Activated gamma-delta T cell treated with anti-CD3 and anti-CD28 coated beads, Interleukin-2, amount 50 U/mL, for 16 hours (primary cell): ENCODE data around the gene CDKL1.
"Not testable (repeated sequence)": the region's sequence is repeated elsewhere in the genome, so short reads cannot be mapped to it uniquely, and the experiment has no call there.

Experiments
- DNase-seq: peaks from one replicate; pipeline ENCODE4 v3.0.0-alpha.2; 2020; ENCODE audit warnings: low read depth

CDKL1 gene

GRCh38 chr14:50387548-50387947 is 9.1 kb downstream of the CDKL1 start:
- DNase-seq, result no peak

GRCh38 chr14:50383618-50384225 is 13.0 kb downstream of the CDKL1 start:
- no peak for DNase-seq

GRCh38 chr14:50381823-50382287 is 14.8 kb downstream of the CDKL1 start:
- DNase-seq, result no peak

- no peak for DNase-seq
Measured at GRCh38 chr14:50381008-50381407, 15.7 kb downstream of the CDKL1 start.

DNA sequence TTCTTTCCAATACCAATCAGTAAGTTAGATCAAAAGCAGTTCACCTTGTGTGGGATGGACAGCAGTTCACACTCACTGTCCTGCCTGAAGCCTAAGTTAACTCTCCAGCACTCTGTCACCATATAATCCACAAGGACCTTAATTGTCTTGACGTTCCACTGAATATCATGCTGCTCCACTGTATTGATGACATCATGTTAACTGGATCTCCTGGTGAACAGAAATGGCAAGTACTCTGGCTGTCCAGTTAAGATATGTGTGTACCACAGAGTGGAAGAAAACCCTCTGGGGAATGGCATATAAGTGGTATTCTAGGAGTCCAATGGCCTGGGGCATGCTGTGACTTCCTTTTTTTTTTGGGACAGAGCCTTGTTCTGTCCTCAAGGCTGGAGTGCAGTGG is 16.2 kb downstream of the CDKL1 start:
- DNase-seq, result no peak

GRCh38 chr14:50379563-50379962 is 17.1 kb downstream of the CDKL1 start:
- no peak for DNase-seq

- no peak for DNase-seq
Measured at GRCh38 chr14:50377550-50378085, 19.1 kb downstream of the CDKL1 start.

DNA sequence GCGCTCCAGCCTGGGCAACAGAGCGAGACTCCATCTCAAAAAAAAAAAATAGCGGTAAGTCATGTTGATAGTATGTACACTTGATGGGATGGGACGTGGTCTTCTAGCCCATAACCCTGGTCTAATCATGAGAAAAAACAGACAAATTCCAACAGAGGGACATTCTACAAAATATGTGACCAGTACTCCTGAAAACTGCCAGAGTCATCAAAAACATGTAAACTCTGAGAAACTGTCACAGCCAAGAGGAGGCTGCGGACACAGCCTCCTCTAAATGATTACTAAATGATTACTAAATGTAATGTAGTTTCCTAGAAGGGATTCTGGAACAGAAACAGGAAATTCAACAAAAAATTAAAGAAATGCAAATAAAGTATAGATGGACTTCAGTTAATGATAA is 20.9 kb downstream of the CDKL1 start:
- no peak for DNase-seq

DNA sequence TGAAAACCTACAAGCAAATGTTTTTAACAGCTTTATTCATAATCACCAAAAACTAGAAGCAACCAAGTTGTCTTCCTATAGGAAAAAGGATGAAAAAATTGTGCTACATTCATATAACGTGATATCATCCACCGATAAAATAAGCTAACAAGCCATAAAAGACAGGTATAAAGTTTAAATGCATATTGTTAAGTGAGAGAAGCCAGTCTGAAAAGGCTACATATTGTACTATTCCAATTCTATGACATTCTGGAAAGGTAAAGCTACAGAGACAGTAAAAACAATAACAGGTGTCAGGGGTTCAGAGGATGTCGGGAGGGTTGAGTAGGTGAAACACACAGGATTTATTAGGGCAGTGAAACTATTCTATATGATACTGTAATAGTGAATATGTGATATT is 22.7 kb downstream of the CDKL1 start:
- no peak for DNase-seq

DNA sequence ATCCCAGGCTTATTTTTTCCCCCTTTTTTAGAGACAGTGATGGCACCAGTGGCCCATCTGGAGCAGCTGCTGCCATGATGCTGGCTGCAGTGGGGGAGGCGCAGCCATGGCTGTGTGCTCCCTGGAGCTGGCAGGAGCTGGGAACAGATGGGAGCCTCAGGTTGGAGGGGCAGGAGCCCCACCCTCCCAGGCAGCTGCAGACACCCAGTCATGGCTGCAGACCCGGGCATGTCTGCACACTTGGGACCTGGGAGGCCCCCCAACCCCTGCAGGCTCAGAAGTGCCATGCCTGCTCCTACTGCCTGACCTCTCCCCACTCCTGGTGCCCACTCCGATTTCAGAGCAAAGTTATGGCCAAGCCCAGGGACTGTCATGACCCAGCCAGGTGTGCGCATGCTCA is 25.1 kb downstream of the CDKL1 start:
- DNase-seq, result no peak

DNA sequence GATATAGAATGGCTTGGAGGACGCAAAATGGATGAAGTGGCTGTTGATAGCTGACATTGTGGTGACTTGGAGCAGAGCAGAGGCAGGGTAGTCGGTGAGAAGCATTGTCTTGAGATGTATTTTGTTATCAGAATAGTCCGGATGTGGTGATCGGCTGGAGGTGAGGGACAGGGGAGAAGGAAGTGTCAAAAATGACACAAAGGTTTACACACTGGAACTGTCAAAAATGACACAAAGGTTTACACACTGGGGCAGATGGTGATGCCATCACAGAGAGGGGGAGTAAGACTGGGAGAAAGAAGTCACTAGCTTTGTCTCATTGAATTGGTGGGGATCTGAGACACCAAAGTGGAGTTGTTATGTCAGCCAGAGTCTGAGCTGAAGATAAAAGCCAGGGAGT is 30.1 kb downstream of the CDKL1 start:
- no peak for DNase-seq

DNA sequence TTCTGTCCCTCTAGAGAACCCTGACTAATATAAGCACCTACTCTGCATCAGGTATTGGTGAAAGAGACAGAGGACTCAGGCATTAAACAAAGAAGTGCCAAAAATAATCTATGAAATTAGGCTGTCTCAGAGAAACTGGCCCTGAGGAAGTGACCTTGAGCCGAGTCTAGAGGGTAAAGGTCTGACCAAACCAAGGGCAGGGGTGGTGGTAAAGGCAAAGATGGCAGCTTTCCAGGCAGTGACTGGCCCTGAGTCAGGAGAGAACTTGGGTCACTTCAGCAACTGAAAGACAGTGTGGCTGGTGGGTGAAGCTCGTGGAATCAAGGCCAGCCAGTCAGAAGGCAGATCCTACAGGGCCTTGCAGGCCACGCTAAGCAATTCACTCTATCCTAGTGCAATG is 30.6 kb downstream of the CDKL1 start:
- DNase-seq, result no peak

GRCh38 chr14:50365572-50365971 is 31.1 kb downstream of the CDKL1 start:
- DNase-seq, result not testable (repeated sequence)

GRCh38 chr14:50364792-50365191 is 31.9 kb downstream of the CDKL1 start:
- DNase-seq, result no peak

GRCh38 chr14:50363714-50364111 is 33.0 kb downstream of the CDKL1 start:
- DNase-seq, result no peak

- no peak for DNase-seq
Measured at GRCh38 chr14:50362764-50363713, 33.6 kb downstream of the CDKL1 start.

GRCh38 chr14:50361473-50362403 is 34.9 kb downstream of the CDKL1 start:
- not testable (repeated sequence) for DNase-seq

DNA sequence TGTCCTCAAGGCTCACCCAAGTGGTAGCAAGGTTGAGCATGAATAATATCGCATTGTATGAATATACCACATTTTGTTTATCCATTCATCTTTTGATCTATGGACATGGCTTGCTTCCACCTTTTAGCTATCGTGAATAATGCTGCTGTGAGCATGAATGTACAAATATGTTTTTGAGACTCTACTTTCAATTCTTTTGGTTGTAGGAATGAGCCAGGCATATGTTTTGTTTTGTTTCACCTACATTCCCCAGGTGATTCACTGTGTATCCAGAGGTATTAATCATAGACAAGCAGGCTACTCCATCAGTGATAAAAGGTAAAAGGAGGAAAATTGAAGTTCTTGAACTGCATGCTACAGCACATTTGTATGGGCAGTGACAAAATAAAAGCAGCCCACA is 35.8 kb downstream of the CDKL1 start:
- DNase-seq, result no peak

GRCh38 chr14:50360093-50360492 is 36.6 kb downstream of the CDKL1 start:
- DNase-seq, result no peak

DNA sequence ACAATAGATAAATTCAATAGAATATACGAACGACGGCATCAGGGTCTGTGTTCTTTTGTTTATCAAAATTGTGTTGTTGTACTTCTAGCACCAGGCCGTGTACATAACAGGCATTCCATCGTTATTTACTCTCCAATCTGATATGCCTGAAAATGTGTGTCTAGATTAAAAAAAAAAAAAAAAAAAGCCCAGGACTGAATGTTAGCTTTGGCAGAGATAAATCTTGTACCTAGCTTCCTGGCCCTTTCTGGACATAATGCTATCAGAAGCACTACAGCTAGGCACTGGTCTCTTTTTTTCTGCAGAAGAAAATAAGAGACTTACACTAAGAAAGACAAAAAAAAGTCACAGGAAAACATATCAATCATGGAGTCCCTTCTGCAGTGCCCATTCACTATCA is 37.0 kb downstream of the CDKL1 start:
- DNase-seq, result no peak

GRCh38 chr14:50357753-50358395 is 38.8 kb downstream of the CDKL1 start:
- DNase-seq, result no peak

DNA sequence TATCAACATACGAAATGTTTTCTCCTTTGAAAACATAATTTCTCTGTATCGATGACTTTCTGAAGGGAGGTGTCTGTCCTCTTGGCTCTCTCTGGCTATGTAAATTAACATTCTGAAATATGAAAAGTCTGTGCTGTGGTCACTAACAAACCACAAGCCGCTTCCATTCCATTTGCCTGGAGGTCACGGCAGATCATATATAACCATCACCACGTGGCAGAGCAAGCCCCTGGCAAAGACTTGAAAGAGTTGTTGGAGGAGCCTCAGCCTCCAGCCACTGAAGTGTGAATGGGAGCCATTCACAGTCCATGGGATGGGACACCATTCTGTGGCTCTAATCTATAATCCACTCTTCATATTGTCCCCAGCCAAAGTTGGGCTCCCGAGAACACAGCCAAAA is 39.6 kb downstream of the CDKL1 start:
- no peak for DNase-seq
